Stomach (tissue), 4 donors: ENCODE measurements around the gene PHKB.

Experiments used
- CTCF ChIP-seq, 7 experiments: fragments of 450-650 bp in 4 of 7; fragments of 200-600 bp in 3 of 7; sonication (generic) in 3 of 7; IDR thresholded peaks; one replicate each; pipeline ENCODE4 v1.5.1; 2016 to 2019; ENCODE audit warnings: antibody characterized with exemption in 7 of 7, control low read depth in 2 of 7, mild to moderate bottlenecking in 1 of 7
- POLR2A ChIP-seq, 4 donors: fragments of 450-650 bp; IDR thresholded peaks; one replicate each; pipeline ENCODE4 v1.6.1; 2016; ENCODE audit warnings: antibody characterized with exemption in 4 of 4, control low read depth in 2 of 4, mild to moderate bottlenecking in 1 of 4, moderate library complexity in 1 of 4
- POLR2AphosphoS5 ChIP-seq, 3 donors: sonication (generic); formaldehyde crosslinking; IDR thresholded peaks; one replicate each; pipeline ENCODE4 v1.6.1; 2016; ENCODE audit warnings: antibody characterized with exemption in 3 of 3

- TF ChIP-seq CTCF (IDR thresholded peaks at IDR 0.05) (no peak), POLR2AphosphoS5 (IDR thresholded peaks at IDR 0.05) (no peak), POLR2A (IDR thresholded peaks at IDR 0.05) (no peak)
Observed at GRCh38 chr16:47612711-47613110, 151.6 kb downstream of the PHKB start.
